Fibroblast of mammary gland (primary cell): Measurements from ENCODE around the gene REV3L.
"Not testable (repeated sequence)": the region's sequence is repeated elsewhere in the genome, so short reads cannot be mapped to it uniquely, and the experiment has no call there.

ENCODE experiments used
- DNase-seq: peaks from one replicate; pipeline ENCODE4 v3.0.0-alpha.2; 2010; ENCODE audit warnings: low read depth
- H3K4me3 ChIP-seq: 2 replicates; pipeline ENCODE4 v1.5.1; 2011; ENCODE audit warnings: low read depth, mild to moderate bottlenecking, low read length, moderate library complexity; ENCODE audit not compliant: control insufficient read depth
- CTCF ChIP-seq: conservative IDR thresholded peaks from 2 replicates; pipeline ENCODE4 v1.5.1; 2011; ENCODE audit warnings: low read depth, low read length, inconsistent platforms; ENCODE audit not compliant: control insufficient read depth, insufficient read depth

The REV3L gene

GRCh38 chr6:111291336-111292259 lies 191.4 kb downstream of the REV3L start:
- peak; percentile 69 for DNase-seq
- TF ChIP-seq CTCF = no peak
- no peak overlapping the region for H3K4me3 ChIP-seq

GRCh38 chr6:111290689-111291335 lies 192.2 kb downstream of the REV3L start:
- DNase-seq = peak; percentile 77
- not testable (repeated sequence) for H3K4me3 ChIP-seq

- H3K4me3 ChIP-seq, DNase-seq: not testable (repeated sequence)
Observed at GRCh38 chr6:111284356-111284755, 198.7 kb downstream of the REV3L start.

GRCh38 chr6:111283707-111284106 lies 199.3 kb downstream of the REV3L start:
- no peak for DNase-seq
- TF ChIP-seq CTCF = no peak
- no peak overlapping the region for H3K4me3 ChIP-seq

- H3K4me3 ChIP-seq = no peak overlapping the region
- TF ChIP-seq CTCF = no peak
- DNase-seq = no peak
Observed at GRCh38 chr6:111282515-111282914, 200.5 kb downstream of the REV3L start.

- TF ChIP-seq CTCF = no peak
- H3K4me3 ChIP-seq = no peak overlapping the region
- DNase-seq = no peak
Observed at GRCh38 chr6:111280445-111280955, 202.5 kb downstream of the REV3L start.

- peak; percentile 30 for DNase-seq
- no peak for TF ChIP-seq CTCF
- H3K4me3 ChIP-seq = no peak overlapping the region
Observed at GRCh38 chr6:111278731-111279130, 204.3 kb downstream of the REV3L start.
